Measurements from ENCODE around the gene TTC28. TPM values are rescaled to one million over a fixed set of nuclear protein-coding genes. Genes with fewer than 3 reads are reported as not detected.

The TTC28 gene
- total RNA-seq, 4 donors from 2014 or later = 10.2 to 23.8 (median 13.4) TPM

DNA sequence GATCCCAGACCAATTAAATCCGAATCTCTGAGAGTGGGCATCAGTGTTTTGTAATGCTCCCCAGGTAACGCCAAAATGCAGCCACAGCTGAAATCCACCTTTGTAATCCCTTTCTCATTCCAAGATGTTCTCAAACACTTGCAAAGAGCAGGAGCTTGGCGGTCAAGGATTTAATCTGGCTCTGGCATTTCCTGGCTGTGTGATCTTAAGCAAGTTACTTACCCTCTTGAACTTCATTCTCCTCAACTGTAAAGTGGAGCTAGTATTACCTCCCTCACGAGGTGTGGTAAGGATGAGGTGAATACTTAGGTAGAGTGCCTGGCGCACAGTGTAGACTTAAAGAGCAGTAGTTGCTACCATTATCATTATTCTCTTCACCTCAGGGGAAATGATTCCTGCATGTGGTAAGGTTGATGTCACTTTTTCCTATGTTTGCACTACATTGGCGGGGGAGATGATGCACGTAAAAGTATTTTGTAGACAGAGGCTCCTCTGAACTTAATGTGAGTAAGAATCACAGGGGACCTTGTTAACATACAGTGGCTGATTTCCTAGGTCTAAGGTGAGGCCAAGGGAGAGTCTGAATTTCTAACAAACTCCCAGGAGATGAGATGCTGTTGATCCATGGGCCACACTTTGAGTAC is 550.2 kb downstream of the TTC28 start:
- intact Hi-C loops (cut with DNase I; ENCODE audit: low total_unique reads) = no loop called here
- 92 to 95% methylated on average over 7 of the region's 7 CpGs for WGBS, 2 donors
- DNase-seq (ENCODE audit: low spot score in 2 of 2) = no peak
- TF ChIP-seq CTCF (IDR thresholded peaks at IDR 0.05) = no peak
- no peak for TF ChIP-seq POLR2A (IDR thresholded peaks at IDR 0.05)
- no peak overlapping the region for H3K4me3 ChIP-seq (ENCODE audit: low read depth, poor library complexity, severe bottlenecking)

DNA sequence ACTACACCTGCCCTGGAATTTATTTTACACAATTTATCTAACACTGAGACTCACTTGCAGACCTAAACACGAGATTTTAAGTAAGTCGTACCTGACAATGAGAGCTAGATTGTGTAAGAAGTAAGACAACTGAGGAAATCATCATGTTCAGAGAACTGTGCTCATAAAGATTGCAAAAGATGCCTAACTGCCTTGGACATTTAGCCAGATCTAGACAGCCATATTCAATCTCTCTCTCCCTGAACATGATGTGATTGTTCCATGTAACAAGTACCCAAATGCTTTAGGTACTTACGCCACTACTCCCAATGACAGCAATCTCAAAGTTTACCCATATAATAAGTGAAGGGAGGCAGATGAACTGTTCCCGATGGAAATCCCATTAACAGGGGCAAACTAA is 550.8 kb downstream of the TTC28 start:
- intact Hi-C loops (cut with DNase I; ENCODE audit: low total_unique reads) = no loop called here
- WGBS, 2 donors = 93% methylated on average over 4 of the region's 4 CpGs
- DNase-seq (ENCODE audit: low spot score in 2 of 2) = no peak
- no peak for TF ChIP-seq POLR2A (IDR thresholded peaks at IDR 0.05)
- no peak for TF ChIP-seq CTCF (IDR thresholded peaks at IDR 0.05)
- H3K4me3 ChIP-seq (ENCODE audit: low read depth, poor library complexity, severe bottlenecking) = no peak overlapping the region

- no peak for DNase-seq (ENCODE audit: low spot score in 2 of 2)
- 85 to 87% methylated on average over 2 of the region's 2 CpGs for WGBS, 2 donors
- no peak overlapping the region for H3K4me3 ChIP-seq (ENCODE audit: low read depth, poor library complexity, severe bottlenecking)
- intact Hi-C loops (cut with DNase I; ENCODE audit: low total_unique reads) = no loop called here
- no peak for TF ChIP-seq CTCF (IDR thresholded peaks at IDR 0.05)
- TF ChIP-seq POLR2A (IDR thresholded peaks at IDR 0.05) = no peak
Measured at GRCh38 chr22:28125799-28126198, 553.8 kb downstream of the TTC28 start.

DNA sequence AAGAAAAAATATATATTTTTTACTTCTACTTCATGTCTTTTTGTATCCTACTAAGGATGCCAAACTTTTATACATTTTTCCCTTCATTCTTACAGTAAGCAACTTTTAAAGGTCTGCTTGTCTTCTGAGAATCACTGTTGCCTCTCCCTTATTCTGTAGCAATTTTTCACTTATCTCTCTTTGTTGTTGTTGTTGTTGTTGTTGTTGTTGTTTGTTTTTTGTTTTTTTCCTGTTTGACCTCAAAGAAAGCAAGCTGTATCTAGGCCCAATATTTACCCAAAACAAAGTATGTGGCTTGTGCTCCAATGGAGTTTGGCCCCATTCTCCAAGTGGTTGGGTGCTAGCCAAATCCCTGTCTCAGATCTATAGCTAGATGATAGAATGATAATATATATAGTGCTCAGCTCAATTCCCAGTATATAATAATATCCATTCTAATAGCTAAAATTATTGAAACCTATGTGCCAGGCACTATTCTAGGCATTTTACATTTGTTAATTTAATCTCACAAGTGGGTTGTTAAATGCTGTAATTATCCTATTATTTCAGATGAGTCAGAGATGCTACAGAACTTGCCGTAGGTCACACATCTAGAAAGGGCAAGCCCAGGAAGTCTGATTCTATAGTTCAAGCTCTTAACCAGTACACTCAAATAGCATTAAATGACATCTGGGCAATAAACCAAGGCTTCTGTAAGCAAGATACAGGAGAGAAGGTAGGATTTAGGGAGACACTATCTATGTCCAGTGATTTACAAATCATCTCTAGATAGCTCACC is 555.5 kb downstream of the TTC28 start:
- TF ChIP-seq POLR2A (IDR thresholded peaks at IDR 0.05) (no peak), CTCF (IDR thresholded peaks at IDR 0.05) (no peak)
- intact Hi-C loops (cut with DNase I; ENCODE audit: low total_unique reads) = no loop called here
- no peak for DNase-seq (ENCODE audit: low spot score in 2 of 2)
- WGBS, 2 donors = 48 to 63% methylated on average over 1 of the region's 1 CpG
- H3K4me3 ChIP-seq (ENCODE audit: low read depth, poor library complexity, severe bottlenecking) = no peak overlapping the region

DNA sequence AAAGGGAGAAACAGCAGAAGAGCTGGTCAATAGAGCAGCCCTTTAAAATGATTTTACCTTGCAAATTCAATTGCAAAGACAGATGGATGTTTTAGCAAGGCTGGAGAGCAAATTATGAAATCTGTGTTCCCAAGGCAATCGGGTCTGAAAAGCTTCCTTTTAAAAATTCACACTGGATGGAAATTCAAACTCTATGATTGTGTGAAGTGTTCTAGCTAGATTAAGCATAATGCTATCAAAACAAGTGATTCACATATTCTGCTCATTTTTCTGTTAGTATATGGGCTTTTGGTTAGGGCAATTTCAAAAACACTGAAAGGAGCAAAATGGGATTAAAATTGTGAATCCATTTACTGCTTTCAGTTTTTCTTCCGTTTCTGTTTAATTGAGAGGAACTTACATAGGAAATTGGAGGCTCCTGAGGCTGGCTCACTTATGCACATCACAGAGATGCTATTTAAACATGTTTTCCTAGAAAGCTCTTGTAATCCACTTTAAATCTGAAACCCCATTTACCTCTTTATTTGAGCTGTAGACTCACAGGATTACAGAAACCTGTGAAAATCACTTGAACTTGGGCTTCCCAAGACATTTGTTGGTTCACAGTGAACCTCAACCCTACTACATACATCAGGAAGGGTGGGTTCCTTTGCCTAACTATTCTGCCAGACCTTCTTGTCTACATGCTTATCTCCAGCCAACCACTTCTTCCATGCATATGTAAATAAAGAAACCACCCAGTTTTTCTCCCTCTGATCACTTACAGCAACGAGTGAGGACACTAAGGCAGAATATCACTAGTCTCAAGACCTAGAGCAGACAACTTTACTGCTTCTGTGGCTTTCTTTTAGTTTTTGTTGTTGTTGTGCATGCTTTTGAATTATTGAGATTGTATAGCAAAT is 558.7 kb downstream of the TTC28 start:
- WGBS, 2 donors = 76 to 79% methylated on average over 3 of the region's 3 CpGs

More for the DNA sequence above, 558.7 kb downstream of the TTC28 start:
- intact Hi-C loops (cut with DNase I; ENCODE audit: low total_unique reads) = no loop called here
- TF ChIP-seq CTCF (IDR thresholded peaks at IDR 0.05) (no peak), POLR2A (IDR thresholded peaks at IDR 0.05) (no peak)
- H3K4me3 ChIP-seq (ENCODE audit: low read depth, poor library complexity, severe bottlenecking) = no peak overlapping the region
- DNase-seq (ENCODE audit: low spot score in 2 of 2) = no peak

Measured in lower leg skin (tissue), 4 donors.